HL-60 (cell line): ENCODE measurements around the gene SNU13.

ENCODE experiments used
- DNase-seq, 2 experiments: peaks; one replicate each; pipeline ENCODE4 v3.0.0-alpha.2; 2010 to 2020; ENCODE audit warnings: low read depth in 1 of 2, low spot score in 1 of 2
- H3K27ac ChIP-seq: fragments of 250-450 bp; sonication (Bioruptor Pico); replicated peaks from 2 replicates; pipeline ENCODE4 v1.5.1; 2020; ENCODE audit warnings: mild to moderate bottlenecking, moderate library complexity
- H3K27me3 ChIP-seq: fragments of 250-450 bp; sonication (Bioruptor Pico); 2 replicates; pipeline ENCODE4 v1.5.1; 2021; ENCODE audit warnings: mild to moderate bottlenecking, moderate library complexity; ENCODE audit not compliant: insufficient read depth, poor library complexity, severe bottlenecking
- H3K4me3 ChIP-seq: replicated peaks from 2 replicates; pipeline ENCODE4 v1.5.1; 2011; ENCODE audit warnings: mild to moderate bottlenecking, control low read depth, low read length; ENCODE audit not compliant: insufficient read depth
- CTCF ChIP-seq: IDR thresholded peaks from one replicate; pipeline ENCODE4 v1.5.1; 2011; ENCODE audit warnings: low read length, control low read depth, inconsistent platforms; ENCODE audit not compliant: insufficient read depth
- GABPA ChIP-seq: IDR thresholded peaks from 2 replicates; pipeline ENCODE4 v1.6.1; 2012; ENCODE audit warnings: low read depth
- POLR2AphosphoS5 ChIP-seq: IDR thresholded peaks from 2 replicates; pipeline ENCODE4 v1.6.1; 2012; ENCODE audit warnings: low read depth
- REST ChIP-seq: IDR thresholded peaks from 2 replicates; pipeline ENCODE4 v1.6.1; 2012; ENCODE audit warnings: low read depth; ENCODE audit not compliant: insufficient replicate concordance
- SPI1 ChIP-seq: IDR thresholded peaks from 2 replicates; pipeline ENCODE4 v1.6.1; 2012; ENCODE audit warnings: low read depth, mild to moderate bottlenecking, borderline replicate concordance

SNU13 gene

GRCh38 chr22:41697126-41697775 is 8.6 kb upstream of the SNU13 start:
- Histone ChIP-seq H3K27me3 (no peaks in the 10 kb centered on the region), H3K4me3 (no peak overlapping the region), H3K27ac (peak overlapping the region; percentile 10; the same call in 1 of the 2 replicates)
- DNase-seq, result peak; percentile 84 to 92
- no peak for TF ChIP-seq REST
- TF ChIP-seq GABPA, result no peak
- peak; percentile 94 for TF ChIP-seq CTCF
- peak; percentile 51; the same call in 1 of the 2 replicates for TF ChIP-seq POLR2AphosphoS5
- TF ChIP-seq SPI1, result peak; percentile 18; the same call in 1 of the 2 replicates

- TF ChIP-seq GABPA, result no peak
- TF ChIP-seq SPI1, result no peak
- TF ChIP-seq REST, result no peak
- no peak for TF ChIP-seq POLR2AphosphoS5
- TF ChIP-seq CTCF, result no peak
- H3K4me3 ChIP-seq, result no peak overlapping the region
These were observed 8.0 kb upstream of the SNU13 start for GRCh38 chr22:41696703-41697102.

GRCh38 chr22:41695211-41695610 is 6.5 kb upstream of the SNU13 start:
- no peak overlapping the region for H3K4me3 ChIP-seq
- H3K27ac ChIP-seq, result no peak overlapping the region
- H3K27me3 ChIP-seq, result no peaks in the 10 kb centered on the region
- TF ChIP-seq CTCF (no peak), GABPA (no peak), POLR2AphosphoS5 (no peak)
- DNase-seq, result no peak

More at GRCh38 chr22:41696703-41697102, 8.0 kb upstream of the SNU13 start:
- Histone ChIP-seq H3K27me3 (no peaks in the 10 kb centered on the region), H3K27ac (peak overlapping the region; percentile 10; the same call in 1 of the 2 replicates)
- DNase-seq, result no peak

- DNase-seq, result no peak
- no peak for TF ChIP-seq REST
- TF ChIP-seq SPI1, result no peak
- no peak for TF ChIP-seq POLR2AphosphoS5
- no peak for TF ChIP-seq CTCF
- TF ChIP-seq GABPA, result no peak
- Histone ChIP-seq H3K27me3 (no peaks in the 10 kb centered on the region), H3K27ac (no peak overlapping the region), H3K4me3 (no peak overlapping the region)
These were observed 1.8 kb upstream of the SNU13 start for GRCh38 chr22:41690476-41690875.
